Hematopoietic multipotent progenitor cell treated with erythropoietin and hydrocortisone succinate and interleukin-3 and kit ligand, for 4 days (in vitro differentiated cells): ENCODE measurements around the gene DNAJB11.
"Not testable (repeated sequence)": the region's sequence is repeated elsewhere in the genome, so short reads cannot be mapped to it uniquely, and the experiment has no call there.

ENCODE experiments used
- DNase-seq: peaks from one replicate; pipeline ENCODE4 v3.0.0-alpha.2; 2015

The DNAJB11 gene

DNA sequence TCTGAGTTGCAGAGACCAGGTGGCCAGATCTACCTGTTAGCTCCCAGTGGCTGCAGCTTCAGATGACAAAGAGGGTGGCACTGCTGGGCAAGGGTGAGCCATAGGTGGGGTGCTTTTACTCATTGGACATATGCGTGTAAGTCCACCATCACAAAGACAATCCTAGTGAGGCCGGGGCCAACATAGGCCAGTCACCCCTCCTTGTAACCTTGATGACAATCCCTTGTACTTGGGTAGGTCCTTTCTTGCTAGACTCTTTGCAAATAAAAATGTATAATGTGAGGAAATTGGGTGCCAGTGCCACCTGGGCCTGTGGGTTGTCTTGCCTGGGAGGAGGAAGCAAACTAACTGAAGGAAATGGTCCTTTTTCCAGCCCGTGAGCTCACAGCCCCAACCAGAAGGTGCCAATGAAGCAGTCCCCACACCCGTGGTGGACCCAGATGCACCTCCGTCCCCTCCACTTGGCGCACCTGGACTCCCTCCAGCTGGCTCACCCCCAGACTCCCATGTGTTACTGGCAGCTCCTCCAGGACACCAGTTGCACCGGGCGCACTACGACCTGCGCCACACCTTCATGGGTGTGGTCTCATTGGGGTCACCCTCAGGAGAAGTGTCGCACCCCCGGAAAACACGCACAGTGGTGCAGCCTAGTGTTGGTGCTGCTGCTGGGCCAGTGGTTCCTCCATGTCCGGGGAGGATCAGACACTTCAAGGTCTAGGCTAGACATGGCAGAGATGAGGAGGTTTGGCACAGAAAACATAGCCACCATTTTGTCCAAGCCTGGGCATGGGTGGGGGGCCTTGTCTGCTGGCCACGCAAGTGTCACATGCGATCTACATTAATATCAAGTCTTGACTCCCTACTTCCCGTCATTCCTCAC is 49.9 kb downstream of the DNAJB11 start:
- DNase-seq: no peak

DNA sequence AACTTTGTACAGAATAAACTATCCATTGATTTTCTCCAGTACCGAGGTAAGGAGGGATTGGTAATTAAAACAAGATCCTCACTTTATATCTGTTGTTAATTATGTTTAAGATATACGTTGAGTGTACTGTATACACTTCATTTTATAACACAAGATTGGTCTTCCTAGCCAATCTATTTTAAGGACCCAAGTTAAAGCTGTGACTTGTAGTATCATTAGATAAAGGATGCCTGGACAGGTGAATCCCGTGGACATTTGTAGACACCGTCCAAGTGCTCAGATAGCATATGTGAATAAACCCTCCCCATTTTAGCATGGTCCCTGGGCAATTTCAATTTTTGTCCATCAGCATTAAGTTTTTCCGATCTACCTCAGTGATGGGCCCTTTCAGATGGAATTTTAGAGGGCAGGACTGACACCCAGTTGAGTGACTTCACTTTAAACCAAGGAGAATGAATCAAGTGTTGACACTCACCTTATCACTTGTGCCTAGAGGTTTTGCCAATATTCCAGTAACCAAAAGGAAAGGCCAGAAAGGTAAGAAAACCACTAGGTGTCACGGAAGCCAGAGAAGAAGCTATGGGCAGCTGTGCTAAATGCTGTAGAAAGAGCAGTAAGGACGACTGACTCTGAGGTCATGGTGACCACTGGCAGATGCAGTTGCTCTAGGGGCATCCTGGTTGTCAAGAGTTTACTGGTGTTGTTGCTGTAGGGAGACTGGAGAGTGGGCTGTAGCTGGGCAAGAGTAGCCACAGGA is 51.6 kb downstream of the DNAJB11 start:
- no peak for DNase-seq

DNA sequence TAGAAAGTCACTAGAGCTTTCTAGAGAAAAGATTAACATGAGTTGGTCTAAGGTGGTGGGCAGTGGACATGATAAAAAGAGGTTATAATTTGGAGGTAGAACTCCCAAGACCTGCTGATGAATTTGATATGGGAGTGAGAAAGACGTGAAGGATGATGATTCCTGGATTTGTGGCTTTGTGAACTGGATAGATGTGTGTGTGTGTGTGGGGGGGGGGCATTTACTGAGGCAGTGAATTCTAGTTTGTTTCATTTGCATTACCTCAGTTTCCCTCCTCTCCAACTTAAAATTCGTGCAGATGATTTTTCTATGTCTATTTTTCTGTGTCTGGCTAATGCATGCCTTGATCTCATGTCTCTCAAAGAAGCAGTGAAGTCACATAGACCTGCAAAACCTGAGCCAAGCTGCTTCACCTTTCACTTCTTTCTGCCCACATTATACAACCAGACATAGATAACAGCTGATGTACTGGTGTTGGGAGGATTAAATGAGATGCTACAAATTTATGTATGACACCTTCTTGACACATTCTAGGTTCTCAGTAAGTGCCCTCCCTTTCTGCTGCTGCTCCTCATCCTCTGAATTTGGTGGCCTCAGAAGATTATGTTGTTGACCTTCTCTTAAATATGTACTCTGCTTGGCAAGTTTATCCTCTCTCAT is 52.3 kb downstream of the DNAJB11 start:
- no peak for DNase-seq

DNA sequence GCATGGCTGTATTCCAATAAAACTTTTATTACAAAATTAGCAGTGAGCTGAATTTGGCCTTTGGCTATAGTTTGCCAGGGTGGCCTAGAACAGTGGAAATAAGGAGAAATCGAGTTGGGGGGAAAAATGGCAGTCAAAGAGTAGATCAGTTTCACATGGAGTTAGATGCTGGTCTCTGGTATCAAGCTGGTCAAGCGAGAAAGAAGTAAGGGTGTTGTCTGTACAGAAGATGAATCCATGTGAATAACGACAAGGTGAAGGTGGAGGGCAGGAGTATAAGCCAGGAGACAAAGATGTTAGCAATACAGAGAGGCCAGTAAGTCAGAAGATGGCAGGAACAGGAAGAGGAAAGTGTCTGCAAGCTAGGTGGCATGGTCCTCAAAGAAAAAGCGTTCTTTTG is 54.1 kb downstream of the DNAJB11 start:
- DNase-seq: no peak

DNA sequence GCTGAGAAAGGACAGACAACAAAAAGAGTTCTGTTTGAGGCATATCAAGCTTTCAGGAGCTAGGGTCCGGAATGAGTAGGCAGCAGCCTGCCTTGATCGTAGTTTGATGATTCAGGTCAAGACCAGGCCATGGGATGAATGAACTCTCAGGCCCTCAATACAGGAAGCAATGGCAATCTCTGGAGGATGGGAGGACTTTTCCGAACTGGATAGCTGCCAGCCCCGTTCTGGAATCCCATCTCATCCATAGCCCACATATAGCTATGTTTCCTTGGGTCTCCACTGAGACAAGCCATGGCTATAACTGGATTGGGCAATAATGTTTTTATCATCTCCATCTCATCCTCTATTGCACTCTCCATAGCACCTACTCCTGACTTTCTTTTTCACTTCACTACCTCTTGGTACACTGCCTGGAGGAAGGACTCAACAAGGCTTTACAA is 55.1 kb downstream of the DNAJB11 start:
- no peak for DNase-seq

DNA sequence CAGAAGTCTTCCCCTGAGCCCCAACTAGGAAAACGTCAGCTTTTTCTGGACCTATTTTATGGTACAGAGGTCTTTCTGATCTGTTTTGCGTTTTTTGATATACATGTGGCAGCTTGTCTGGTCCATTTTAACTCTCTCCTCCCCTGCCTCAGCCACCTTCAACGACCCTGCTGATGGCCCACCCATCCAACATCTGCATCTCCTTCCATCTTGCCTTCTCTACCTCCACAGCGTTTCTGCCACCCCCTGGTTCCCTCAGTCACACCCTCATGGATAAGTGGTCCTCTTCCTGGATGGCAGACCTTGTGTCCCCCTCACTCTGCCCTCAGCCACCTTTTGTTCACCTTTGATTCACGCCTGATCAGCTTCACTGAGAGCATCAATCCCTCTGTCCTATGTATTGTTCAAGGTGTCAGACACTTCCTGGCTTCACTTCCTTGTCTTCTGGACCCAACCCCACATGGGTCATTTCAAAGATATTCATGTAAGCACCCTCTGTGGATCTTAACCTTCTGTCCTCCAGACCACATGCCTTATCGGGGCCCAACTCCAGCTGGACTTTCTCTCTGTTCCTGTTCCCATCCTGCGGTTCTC is 55.8 kb downstream of the DNAJB11 start:
- no peak for DNase-seq

DNA sequence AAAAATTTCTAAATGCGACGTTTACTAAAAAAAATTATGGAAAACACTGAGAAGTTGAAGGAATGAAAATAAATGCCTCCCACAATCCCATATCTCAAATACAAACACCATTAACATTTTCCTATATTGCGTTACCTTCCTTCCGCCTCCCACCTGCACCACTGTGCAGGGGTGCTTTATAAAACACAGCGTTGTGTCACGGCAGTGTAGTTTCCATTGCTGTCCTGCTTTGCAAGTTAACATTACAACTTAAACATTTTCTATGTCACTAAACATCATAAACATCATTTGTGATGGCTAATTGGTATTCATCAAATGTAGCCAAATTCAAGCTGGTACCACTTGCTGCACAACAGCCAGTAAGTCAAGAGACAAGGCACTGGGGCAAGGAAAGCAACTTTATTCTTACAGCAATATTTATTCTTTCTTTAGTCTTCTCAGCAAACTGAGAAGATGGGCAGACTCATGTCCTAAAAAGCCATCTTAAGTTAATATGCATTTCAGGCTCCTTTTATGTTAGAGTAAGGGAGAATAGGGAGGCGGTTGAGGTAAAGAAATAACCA is 57.4 kb downstream of the DNAJB11 start:
- DNase-seq: no peak

DNA sequence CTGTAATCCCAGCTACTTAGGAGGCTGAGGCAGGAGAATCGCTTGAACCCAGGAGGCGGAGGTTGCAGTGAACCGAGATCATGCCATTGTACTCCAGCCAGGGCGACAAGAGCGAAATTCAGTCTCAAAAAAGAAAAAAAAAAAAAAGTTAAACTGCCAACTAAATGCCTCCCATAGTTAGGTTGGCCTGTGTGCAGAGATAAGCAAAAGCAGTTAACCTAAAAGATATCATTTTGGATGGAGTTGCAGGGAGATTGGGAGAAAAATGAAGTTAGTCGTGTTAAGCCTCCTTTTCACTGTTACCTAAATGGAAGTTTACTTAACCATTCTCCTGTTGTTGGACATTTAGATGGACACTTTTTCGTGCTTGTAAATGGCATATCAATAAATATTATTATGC is 58.2 kb downstream of the DNAJB11 start:
- DNase-seq: peak; percentile 73

DNA sequence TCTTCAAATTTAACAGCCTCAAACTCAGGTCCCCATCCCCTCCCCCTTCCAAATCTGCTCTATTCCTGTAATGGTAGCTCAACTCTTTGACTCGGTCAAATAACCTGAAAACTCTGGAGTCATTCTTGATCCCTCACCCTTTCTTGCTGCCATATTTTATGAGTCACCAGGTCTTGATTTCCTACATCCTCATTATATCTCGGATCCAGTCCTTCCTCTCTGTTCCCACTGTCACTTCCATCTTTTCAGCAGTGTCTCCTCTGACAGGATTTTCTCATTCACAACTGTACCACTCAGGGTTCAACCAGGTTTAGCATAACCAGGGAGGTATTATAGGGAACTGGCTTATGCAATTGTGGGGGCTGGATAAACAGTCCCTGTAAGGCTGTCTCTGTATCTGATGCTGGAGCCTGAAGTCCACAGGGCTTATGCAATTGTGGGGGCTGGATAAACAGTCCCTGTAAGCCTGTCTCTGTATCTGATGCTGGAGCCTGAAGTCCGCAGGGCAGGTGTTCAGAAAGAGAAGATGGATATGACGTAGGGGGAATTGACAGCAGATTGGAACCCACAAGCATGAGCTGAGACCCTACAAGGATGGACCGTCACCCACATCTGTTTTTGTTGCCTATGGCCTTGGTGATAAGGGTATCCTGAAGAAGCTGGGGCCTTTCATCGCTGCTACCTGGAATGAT is 60.6 kb downstream of the DNAJB11 start:
- DNase-seq: no peak

DNA sequence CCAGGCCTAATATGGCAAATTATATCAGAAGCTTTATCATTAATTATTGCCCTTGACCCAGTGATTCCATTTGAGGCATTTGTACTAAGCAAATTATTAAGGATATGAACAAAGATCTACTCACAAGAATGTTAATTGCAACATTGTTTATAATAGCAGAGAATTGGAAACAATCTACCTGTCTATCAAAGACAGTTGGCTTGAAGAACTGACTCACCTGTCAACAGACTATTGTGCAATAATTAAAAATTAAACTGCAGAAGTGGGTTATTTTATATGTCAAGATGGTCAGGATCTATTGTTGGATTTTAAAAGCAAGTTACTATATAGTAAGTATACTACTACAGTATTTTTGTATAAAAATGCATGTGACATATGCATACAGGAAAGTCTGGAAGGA is 63.0 kb downstream of the DNAJB11 start:
- no peak for DNase-seq

DNA sequence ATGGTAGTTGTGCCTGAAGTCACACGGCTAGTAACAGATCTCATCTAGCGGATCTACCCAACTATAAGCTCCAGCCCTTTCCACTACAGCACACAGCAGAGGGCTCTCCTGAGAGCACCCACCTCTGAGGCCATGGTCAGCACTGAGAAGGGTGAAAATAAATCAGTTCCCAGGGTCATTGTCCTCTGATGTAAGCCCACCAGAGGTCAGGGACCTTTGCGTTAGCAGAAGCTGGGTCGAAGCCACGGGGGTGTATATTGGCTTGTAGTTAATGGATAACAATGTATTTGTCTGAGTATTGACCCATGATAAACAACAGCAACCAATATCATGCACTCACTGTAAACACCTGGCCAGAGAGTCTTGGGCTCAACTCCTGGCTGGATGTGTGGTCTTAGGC is 63.7 kb downstream of the DNAJB11 start:
- DNase-seq: not testable (repeated sequence)
